NT2/D1 (cell line): ENCODE results near the gene KLHDC8A.
"Not testable (repeated sequence)": the region's sequence is repeated elsewhere in the genome, so short reads cannot be mapped to it uniquely, and the experiment has no call there.

Experiments
- DNase-seq: peaks from one replicate; pipeline ENCODE4 v3.0.0-alpha.2; 2011; ENCODE audit warnings: low read depth, low spot score
- H3K27me3 ChIP-seq: 2 replicates; pipeline ENCODE4 v1.6.0; 2011; ENCODE audit warnings: mild to moderate bottlenecking; ENCODE audit not compliant: insufficient read length, insufficient read depth
- H3K36me3 ChIP-seq: 2 replicates; pipeline ENCODE4 v1.6.1; 2011; ENCODE audit warnings: mild to moderate bottlenecking, low read length, mixed read lengths; ENCODE audit not compliant: insufficient read depth, insufficient read length
- H3K4me1 ChIP-seq: 2 replicates; pipeline ENCODE4 v1.5.1; 2011; ENCODE audit not compliant: insufficient read depth, insufficient read length
- H3K4me3 ChIP-seq: 2 replicates; pipeline ENCODE4 v1.5.1; 2011; ENCODE audit warnings: low read depth; ENCODE audit not compliant: insufficient read length
- H3K9ac ChIP-seq: 2 replicates; pipeline ENCODE4 v1.6.0; 2011; ENCODE audit warnings: low read depth; ENCODE audit not compliant: insufficient read length
- H3K9me3 ChIP-seq: 2 replicates; pipeline ENCODE4 v1.5.1; 2011; ENCODE audit warnings: mild to moderate bottlenecking, low read length; ENCODE audit not compliant: insufficient read depth
- SUZ12 ChIP-seq: IDR thresholded peaks from 2 replicates; pipeline ENCODE4 v1.6.1; 2011; ENCODE audit not compliant: insufficient read length, insufficient read depth; ENCODE audit errors: extremely low read depth
- YY1 ChIP-seq: IDR thresholded peaks from 2 replicates; pipeline ENCODE4 v1.6.1; 2011; ENCODE audit not compliant: insufficient read length, insufficient read depth
- ZNF274 ChIP-seq: IDR thresholded peaks from 2 replicates; pipeline ENCODE4 v1.6.1; 2011; ENCODE audit warnings: mild to moderate bottlenecking, low read depth, low read length

KLHDC8A gene

DNA sequence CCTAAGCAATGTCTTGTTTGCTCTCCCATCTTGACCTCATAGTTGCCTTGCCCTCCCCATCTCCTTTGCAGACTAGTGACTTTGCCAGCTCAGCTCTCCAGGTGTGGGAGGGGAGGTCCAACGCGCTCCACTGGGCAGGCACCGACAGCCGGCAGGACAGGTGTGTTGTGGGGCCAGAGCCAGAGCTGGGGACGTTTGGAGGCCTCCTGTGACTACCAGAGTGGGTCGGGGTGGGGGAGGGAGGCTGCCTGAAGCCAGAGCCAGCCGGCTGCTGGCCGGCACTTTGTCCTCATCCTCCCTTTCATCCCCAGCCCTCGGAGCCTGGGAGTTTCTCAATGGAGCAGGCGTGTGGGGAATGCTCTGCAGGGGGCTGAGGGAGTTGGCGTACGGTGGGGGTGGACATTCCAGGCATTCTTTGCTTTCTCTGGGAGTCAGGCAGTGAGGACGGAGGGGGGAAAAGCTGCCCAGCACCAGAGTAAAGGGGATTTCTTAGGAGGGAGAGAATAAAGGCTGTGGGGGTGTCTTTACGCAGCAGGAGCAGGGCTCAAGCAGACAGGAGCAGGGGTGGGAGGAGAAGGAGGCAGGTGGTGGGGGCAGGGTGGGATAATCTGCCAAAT is 55.4 kb downstream of the KLHDC8A start:
- Histone ChIP-seq H3K9me3 (no peaks in the 10 kb centered on the region), H3K4me3 (peak overlapping the region; percentile 13), H3K4me1 (peaks cover 23% of the 10 kb centered on the region), H3K27me3 (no peaks in the 10 kb centered on the region), H3K36me3 (peaks cover 42% of the 10 kb centered on the region), H3K9ac (peak overlapping the region; percentile 78)
- DNase-seq = peak; percentile 100
- TF ChIP-seq ZNF274 = no peak
- TF ChIP-seq YY1 = no peak
- no peak for TF ChIP-seq SUZ12

DNA sequence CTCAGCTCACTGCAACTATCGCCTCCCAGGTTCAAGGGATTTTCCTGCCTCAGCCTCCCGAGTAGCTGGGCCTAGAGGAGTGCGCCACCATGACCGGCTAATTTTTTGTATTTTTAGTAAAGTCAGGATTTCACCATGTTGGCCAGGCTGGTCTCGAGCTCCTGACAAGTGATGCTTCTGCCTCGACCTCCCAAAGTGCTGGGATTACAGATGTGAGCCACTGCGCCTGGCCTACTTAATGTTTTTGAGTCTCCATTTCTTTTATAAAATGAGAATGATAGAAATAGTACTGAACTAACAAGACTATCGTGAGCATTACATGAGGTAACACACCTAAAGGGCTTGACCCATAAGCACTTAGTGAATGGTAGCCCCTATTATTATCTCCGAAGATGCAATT is 56.6 kb downstream of the KLHDC8A start:
- H3K9me3 ChIP-seq = no peaks in the 10 kb centered on the region
- H3K4me1 ChIP-seq = peaks cover 25% of the 10 kb centered on the region
- no peak overlapping the region for H3K4me3 ChIP-seq
- no peaks in the 10 kb centered on the region for H3K27me3 ChIP-seq
- peak overlapping the region; percentile 71 for H3K9ac ChIP-seq
- TF ChIP-seq SUZ12 (no peak), YY1 (no peak), ZNF274 (no peak)
- no peak for DNase-seq
- peaks cover 32% of the 10 kb centered on the region for H3K36me3 ChIP-seq

- Histone ChIP-seq H3K36me3 (peaks cover 14% of the 10 kb centered on the region), H3K9ac (no peak overlapping the region), H3K27me3 (no peaks in the 10 kb centered on the region), H3K4me1 (peaks cover 29% of the 10 kb centered on the region), H3K9me3 (no peaks in the 10 kb centered on the region), H3K4me3 (no peak overlapping the region)
- TF ChIP-seq YY1 (no peak), ZNF274 (no peak), SUZ12 (no peak)
- DNase-seq = peak; percentile 95
Measured at GRCh38 chr1:205298191-205298994, 58.3 kb downstream of the KLHDC8A start.

GRCh38 chr1:205297546-205298177 is 59.1 kb downstream of the KLHDC8A start:
- H3K27me3 ChIP-seq, H3K9me3 ChIP-seq, H3K4me3 ChIP-seq, H3K36me3 ChIP-seq, H3K9ac ChIP-seq, DNase-seq: not testable (repeated sequence)
- H3K4me1 ChIP-seq = peaks cover 24% of the 10 kb centered on the region

- H3K4me3 ChIP-seq = no peak overlapping the region
- no peaks in the 10 kb centered on the region for H3K27me3 ChIP-seq
- TF ChIP-seq YY1 (no peak), ZNF274 (no peak), SUZ12 (no peak)
- peaks cover 25% of the 10 kb centered on the region for H3K4me1 ChIP-seq
- no peak for DNase-seq
- no peak overlapping the region for H3K9ac ChIP-seq
- no peaks in the 10 kb centered on the region for H3K9me3 ChIP-seq
- H3K36me3 ChIP-seq = no peaks in the 10 kb centered on the region
Measured at GRCh38 chr1:205296154-205296553, 60.6 kb downstream of the KLHDC8A start.

GRCh38 chr1:205294934-205295333 is 61.8 kb downstream of the KLHDC8A start:
- no peak for DNase-seq
- no peaks in the 10 kb centered on the region for H3K36me3 ChIP-seq
- peak overlapping the region; percentile 65 for H3K9ac ChIP-seq
- no peaks in the 10 kb centered on the region for H3K9me3 ChIP-seq
- no peak for TF ChIP-seq ZNF274
- H3K4me1 ChIP-seq = peaks cover 25% of the 10 kb centered on the region
- H3K4me3 ChIP-seq = no peak overlapping the region
- no peaks in the 10 kb centered on the region for H3K27me3 ChIP-seq

DNA sequence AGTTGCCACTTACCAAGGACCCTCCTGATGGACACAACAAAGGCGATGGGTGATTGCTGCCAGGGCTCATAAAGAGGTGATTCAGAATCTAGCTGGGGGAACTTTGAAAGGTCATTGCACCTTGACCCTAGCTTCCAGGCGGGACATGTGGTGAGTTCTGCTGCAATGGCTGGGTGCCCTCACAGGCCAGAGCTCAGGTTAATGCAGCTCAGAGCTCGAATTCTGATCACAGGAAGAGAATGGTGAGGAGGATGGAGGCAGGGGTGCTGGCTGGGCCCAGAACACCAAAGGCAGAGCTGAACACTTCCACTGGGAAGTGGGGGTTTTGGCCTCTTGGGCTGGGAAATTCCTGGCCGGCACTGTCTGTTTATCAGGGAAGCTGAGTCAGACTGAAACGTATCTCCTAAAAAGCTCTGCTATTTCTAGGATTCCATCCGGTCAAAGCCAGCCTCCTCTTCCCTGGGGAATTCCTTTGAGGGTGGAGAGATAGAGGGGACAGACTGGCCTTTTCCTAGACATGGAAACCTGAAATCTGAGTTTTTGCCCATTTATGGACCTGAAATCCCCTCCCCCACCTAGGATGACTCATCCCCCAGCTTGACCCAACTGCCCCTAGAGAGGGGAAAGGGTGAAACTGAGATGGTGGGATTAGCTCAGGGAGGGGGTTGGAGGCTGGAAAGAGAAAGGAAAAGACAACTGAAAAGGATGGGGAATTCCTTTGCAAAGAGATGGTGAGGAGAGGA is 62.4 kb downstream of the KLHDC8A start:
- Histone ChIP-seq H3K36me3 (no peaks in the 10 kb centered on the region), H3K9me3 (no peaks in the 10 kb centered on the region), H3K9ac (peak overlapping the region; percentile 65), H3K4me3 (no peak overlapping the region), H3K27me3 (no peaks in the 10 kb centered on the region), H3K4me1 (peaks cover 25% of the 10 kb centered on the region)
- TF ChIP-seq ZNF274 (no peak), YY1 (no peak), SUZ12 (no peak)
- DNase-seq = peak; percentile 96
